ENCODE data around the gene DSE.

The DSE gene

GRCh38 chr6:116443105-116443504 is 72.4 kb downstream of the DSE start:
- H3K36me3 ChIP-seq (ENCODE audit: low read length), result no peaks in the 10 kb centered on the region
- H3K9ac ChIP-seq (ENCODE audit: low read length), result no peak overlapping the region
- H3K9me3 ChIP-seq (ENCODE audit: insufficient read depth, low read length), result no peaks in the 10 kb centered on the region
- H3K79me2 ChIP-seq (ENCODE audit: insufficient read depth, low read length), result no peaks in the 10 kb centered on the region
- H4K20me1 ChIP-seq (ENCODE audit: low read depth, low read length), result no peaks in the 10 kb centered on the region
- no peaks in the 10 kb centered on the region for H3F3A ChIP-seq (ENCODE audit: insufficient read depth)
- H2AFZ ChIP-seq (ENCODE audit: low read depth, low read length, severe bottlenecking), result no peak overlapping the region
- no peak overlapping the region for H3K4me2 ChIP-seq (ENCODE audit: low read depth, low read length, poor library complexity, severe bottlenecking)
- H3K27ac ChIP-seq (ENCODE audit: low read depth, low read length), result no peak overlapping the region
- TF ChIP-seq EZH2phosphoT487 (conservative IDR thresholded peaks at IDR 0.05; ENCODE audit: low read length) (no peak), CTCF (IDR thresholded peaks at IDR 0.05; ENCODE audit: insufficient read depth, low read length, poor library complexity, severe bottlenecking) (no peak)
- H3K27me3 ChIP-seq (ENCODE audit: low read length), result no peaks in the 10 kb centered on the region
- no peaks in the 10 kb centered on the region for H3K9me2 ChIP-seq (replicated peaks; ENCODE audit: insufficient read depth, low read length)
- H3K4me3 ChIP-seq (ENCODE audit: insufficient read depth, low read length, poor library complexity, severe bottlenecking), result no peak overlapping the region

GRCh38 chr6:116444092-116444491 is 73.3 kb downstream of the DSE start:
- H3K9ac ChIP-seq (ENCODE audit: low read length), result no peak overlapping the region
- H4K20me1 ChIP-seq (ENCODE audit: low read depth, low read length), result no peaks in the 10 kb centered on the region
- no peak overlapping the region for H3K27ac ChIP-seq (ENCODE audit: low read depth, low read length)
- H2AFZ ChIP-seq (ENCODE audit: low read depth, low read length, severe bottlenecking), result no peak overlapping the region
- H3K27me3 ChIP-seq (ENCODE audit: low read length), result no peaks in the 10 kb centered on the region
- H3K9me2 ChIP-seq (replicated peaks; ENCODE audit: insufficient read depth, low read length), result no peaks in the 10 kb centered on the region
- H3K9me3 ChIP-seq (ENCODE audit: insufficient read depth, low read length), result no peaks in the 10 kb centered on the region
- no peaks in the 10 kb centered on the region for H3K79me2 ChIP-seq (ENCODE audit: insufficient read depth, low read length)
- H3F3A ChIP-seq (ENCODE audit: insufficient read depth), result no peaks in the 10 kb centered on the region
- H3K4me2 ChIP-seq (ENCODE audit: low read depth, low read length, poor library complexity, severe bottlenecking), result no peak overlapping the region
- no peak for TF ChIP-seq EZH2phosphoT487 (conservative IDR thresholded peaks at IDR 0.05; ENCODE audit: low read length)
- TF ChIP-seq CTCF (IDR thresholded peaks at IDR 0.05; ENCODE audit: insufficient read depth, low read length, poor library complexity, severe bottlenecking), result peak; percentile 42
- no peak overlapping the region for H3K4me3 ChIP-seq (ENCODE audit: insufficient read depth, low read length, poor library complexity, severe bottlenecking)
- no peaks in the 10 kb centered on the region for H3K36me3 ChIP-seq (ENCODE audit: low read length)

GRCh38 chr6:116444575-116444974 is 73.8 kb downstream of the DSE start:
- H3K27ac ChIP-seq (ENCODE audit: low read depth, low read length), result no peak overlapping the region
- no peaks in the 10 kb centered on the region for H3K36me3 ChIP-seq (ENCODE audit: low read length)
- no peak overlapping the region for H3K4me3 ChIP-seq (ENCODE audit: insufficient read depth, low read length, poor library complexity, severe bottlenecking)
- no peaks in the 10 kb centered on the region for H3K9me2 ChIP-seq (replicated peaks; ENCODE audit: insufficient read depth, low read length)
- H3F3A ChIP-seq (ENCODE audit: insufficient read depth), result no peaks in the 10 kb centered on the region
- H3K4me2 ChIP-seq (ENCODE audit: low read depth, low read length, poor library complexity, severe bottlenecking), result no peak overlapping the region
- TF ChIP-seq CTCF (IDR thresholded peaks at IDR 0.05; ENCODE audit: insufficient read depth, low read length, poor library complexity, severe bottlenecking) (no peak), EZH2phosphoT487 (conservative IDR thresholded peaks at IDR 0.05; ENCODE audit: low read length) (no peak)
- H3K27me3 ChIP-seq (ENCODE audit: low read length), result no peaks in the 10 kb centered on the region
- no peak overlapping the region for H2AFZ ChIP-seq (ENCODE audit: low read depth, low read length, severe bottlenecking)
- no peaks in the 10 kb centered on the region for H4K20me1 ChIP-seq (ENCODE audit: low read depth, low read length)
- H3K9ac ChIP-seq (ENCODE audit: low read length), result no peak overlapping the region
- no peaks in the 10 kb centered on the region for H3K79me2 ChIP-seq (ENCODE audit: insufficient read depth, low read length)
- no peaks in the 10 kb centered on the region for H3K9me3 ChIP-seq (ENCODE audit: insufficient read depth, low read length)
